Chondrocyte (in vitro differentiated cells): ENCODE results near the gene ADCY3. TPM values are rescaled to one million over a fixed set of nuclear protein-coding genes. Genes with fewer than 3 reads are reported as not detected.

Experiments used
- DNase-seq: peaks from one replicate; pipeline ENCODE4 v3.0.0; 2021; ENCODE audit warnings: mixed read lengths, low spot score
- H3K27ac Mint-ChIP-seq: one replicate; pipeline ENCODE4 v1.8.0; 2021; ENCODE audit warnings: mild to moderate bottlenecking, moderate library complexity, mixed read lengths; ENCODE audit not compliant: unreplicated experiment
- H3K27me3 Mint-ChIP-seq: 2 replicates; pipeline ENCODE4 v1.8.0; 2021; ENCODE audit warnings: low read depth, mixed read lengths
- H3K36me3 Mint-ChIP-seq: 2 replicates; pipeline ENCODE4 v1.8.0; 2021; ENCODE audit warnings: low read depth, mixed read lengths
- H3K4me1 Mint-ChIP-seq: 2 replicates; pipeline ENCODE4 v1.8.0; 2021; ENCODE audit warnings: low read depth, mild to moderate bottlenecking, mixed read lengths
- H3K4me3 Mint-ChIP-seq: one replicate; pipeline ENCODE4 v1.8.0; 2021; ENCODE audit warnings: mild to moderate bottlenecking, moderate library complexity, mixed read lengths; ENCODE audit not compliant: unreplicated experiment
- H3K9me3 Mint-ChIP-seq: 2 replicates; pipeline ENCODE4 v1.8.0; 2021; ENCODE audit warnings: low read depth, mixed read lengths
- total RNA-seq: library from RNA; stranded (reverse); gene quantifications from 3 replicates; pipeline ENCODE4 v1.2.1, GENCODE V29; 2021
- TF ChIP-seq, protein P1 (sequence below): fragments of 200-600 bp; sonication (generic); IDR thresholded peaks from 2 replicates; pipeline ENCODE4 v1.5.0; 2021; ENCODE audit warnings: antibody characterized with exemption, mild to moderate bottlenecking, moderate library complexity

The ADCY3 gene
- total RNA-seq, 1 donor from 2014 or later: 69.3 TPM

GRCh38 chr2:24788816-24789215 is 131.2 kb downstream of the ADCY3 start:
- H3K9me3 Mint-ChIP-seq: no peaks in the 10 kb centered on the region
- no peaks in the 10 kb centered on the region for H3K27me3 Mint-ChIP-seq
- H3K4me1 Mint-ChIP-seq: peaks cover 7% of the 10 kb centered on the region
- H3K27ac Mint-ChIP-seq: no peak overlapping the region
- no peak for DNase-seq
- TF ChIP-seq, protein P1, sequence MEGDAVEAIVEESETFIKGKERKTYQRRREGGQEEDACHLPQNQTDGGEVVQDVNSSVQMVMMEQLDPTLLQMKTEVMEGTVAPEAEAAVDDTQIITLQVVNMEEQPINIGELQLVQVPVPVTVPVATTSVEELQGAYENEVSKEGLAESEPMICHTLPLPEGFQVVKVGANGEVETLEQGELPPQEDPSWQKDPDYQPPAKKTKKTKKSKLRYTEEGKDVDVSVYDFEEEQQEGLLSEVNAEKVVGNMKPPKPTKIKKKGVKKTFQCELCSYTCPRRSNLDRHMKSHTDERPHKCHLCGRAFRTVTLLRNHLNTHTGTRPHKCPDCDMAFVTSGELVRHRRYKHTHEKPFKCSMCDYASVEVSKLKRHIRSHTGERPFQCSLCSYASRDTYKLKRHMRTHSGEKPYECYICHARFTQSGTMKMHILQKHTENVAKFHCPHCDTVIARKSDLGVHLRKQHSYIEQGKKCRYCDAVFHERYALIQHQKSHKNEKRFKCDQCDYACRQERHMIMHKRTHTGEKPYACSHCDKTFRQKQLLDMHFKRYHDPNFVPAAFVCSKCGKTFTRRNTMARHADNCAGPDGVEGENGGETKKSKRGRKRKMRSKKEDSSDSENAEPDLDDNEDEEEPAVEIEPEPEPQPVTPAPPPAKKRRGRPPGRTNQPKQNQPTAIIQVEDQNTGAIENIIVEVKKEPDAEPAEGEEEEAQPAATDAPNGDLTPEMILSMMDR: no peak
- peaks cover 4% of the 10 kb centered on the region for H3K36me3 Mint-ChIP-seq
- no peak overlapping the region for H3K4me3 Mint-ChIP-seq

- Mint-ChIP-seq H3K4me3 (no peak overlapping the region), H3K27me3 (no peaks in the 10 kb centered on the region), H3K9me3 (no peaks in the 10 kb centered on the region), H3K27ac (no peak overlapping the region), H3K36me3 (peaks cover 4% of the 10 kb centered on the region), H3K4me1 (peaks cover 4% of the 10 kb centered on the region)
- TF ChIP-seq, protein P1: no peak
- no peak for DNase-seq
Observed at GRCh38 chr2:24787532-24787931, 132.5 kb downstream of the ADCY3 start.

DNA sequence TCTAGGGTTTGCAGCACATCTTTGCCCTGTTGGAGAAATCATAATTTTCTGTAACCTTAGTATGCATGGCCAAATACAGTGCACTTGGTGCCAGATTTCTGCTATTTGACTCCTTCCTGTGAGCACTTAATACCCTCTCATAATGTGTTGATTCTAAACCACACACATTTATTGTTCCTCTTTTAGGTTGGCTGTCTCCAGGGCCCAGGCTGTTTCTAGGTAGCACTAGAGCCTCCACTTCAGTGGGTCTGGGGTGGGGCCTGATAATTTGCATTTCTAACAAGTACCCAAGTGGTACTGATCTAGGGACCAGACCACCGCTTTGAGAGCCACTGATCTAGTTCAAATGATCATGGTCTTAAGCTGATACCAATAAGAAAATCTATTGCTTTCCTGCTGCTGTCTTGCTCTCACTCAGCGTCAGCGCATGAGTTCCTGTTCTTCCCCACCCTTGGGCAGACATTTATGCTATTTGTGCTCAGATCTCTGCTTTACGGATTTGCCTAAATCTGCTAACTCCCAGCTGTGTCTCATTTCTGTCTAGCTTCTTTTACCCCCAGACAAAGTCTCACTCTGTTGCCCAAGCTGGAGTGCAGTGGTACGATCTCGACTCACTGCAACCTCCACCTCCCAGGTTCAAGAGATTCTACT is 134.2 kb downstream of the ADCY3 start:
- Mint-ChIP-seq H3K36me3 (peaks cover 4% of the 10 kb centered on the region), H3K27ac (no peak overlapping the region)

GRCh38 chr2:24783641-24784040 is 136.4 kb downstream of the ADCY3 start:
- H3K9me3 Mint-ChIP-seq: no peaks in the 10 kb centered on the region
- H3K4me3 Mint-ChIP-seq: no peak overlapping the region
- H3K27ac Mint-ChIP-seq: no peak overlapping the region
- H3K27me3 Mint-ChIP-seq: no peaks in the 10 kb centered on the region
- DNase-seq: no peak
- TF ChIP-seq, protein P1: no peak
- no peaks in the 10 kb centered on the region for H3K4me1 Mint-ChIP-seq
- no peaks in the 10 kb centered on the region for H3K36me3 Mint-ChIP-seq

More for the DNA sequence above, 134.2 kb downstream of the ADCY3 start:
- Mint-ChIP-seq H3K4me1 (no peaks in the 10 kb centered on the region), H3K27me3 (no peaks in the 10 kb centered on the region), H3K9me3 (no peaks in the 10 kb centered on the region), H3K4me3 (no peak overlapping the region)
- no peak for DNase-seq
- TF ChIP-seq, protein P1: no peak

DNA sequence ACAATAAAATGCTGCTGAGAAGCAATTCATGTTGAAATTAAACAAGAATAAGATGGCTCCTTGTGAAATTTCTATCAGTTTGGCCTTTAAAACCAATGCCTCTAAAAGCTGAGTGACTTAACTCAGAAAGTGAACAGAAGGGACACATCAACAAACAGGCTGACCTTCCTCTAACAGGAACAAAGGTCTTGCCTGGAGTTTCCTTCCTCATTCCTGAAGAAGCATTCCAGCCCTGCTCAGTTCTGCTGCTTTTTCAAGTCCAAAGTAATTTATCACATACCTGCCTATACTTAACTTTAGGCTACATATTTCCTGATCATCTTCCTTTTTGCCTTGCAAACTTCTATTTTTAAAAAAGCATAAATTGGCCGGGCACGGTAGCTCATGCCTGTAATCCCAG is 140.9 kb downstream of the ADCY3 start:
- H3K36me3 Mint-ChIP-seq: no peaks in the 10 kb centered on the region
- no peak for DNase-seq
- no peaks in the 10 kb centered on the region for H3K27me3 Mint-ChIP-seq
- no peak overlapping the region for H3K27ac Mint-ChIP-seq
- H3K9me3 Mint-ChIP-seq: no peaks in the 10 kb centered on the region
- no peaks in the 10 kb centered on the region for H3K4me1 Mint-ChIP-seq
- TF ChIP-seq, protein P1: no peak
- H3K4me3 Mint-ChIP-seq: no peak overlapping the region
